ENCODE results near the gene HECW1.

Gene HECW1

DNA sequence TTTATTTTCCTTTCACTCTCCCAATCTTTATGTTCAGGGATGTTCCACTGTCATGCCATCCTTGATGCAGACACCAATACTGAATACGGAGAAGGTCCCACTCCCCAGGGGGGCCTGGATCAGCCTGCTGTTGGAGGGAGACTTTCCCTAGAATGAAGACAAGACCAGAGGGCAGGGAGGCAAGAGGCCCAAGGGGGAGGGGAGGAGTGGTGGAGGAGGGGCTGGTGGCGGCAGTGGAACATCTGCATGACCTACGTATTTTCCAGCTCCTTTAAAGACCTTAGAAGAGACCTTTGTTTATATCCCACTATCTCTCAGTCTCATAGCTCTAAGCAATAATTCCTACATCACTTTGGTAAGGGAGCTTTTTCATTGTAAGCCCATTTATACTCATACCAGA lies 183.0 kb downstream of the HECW1 start:
- no peak for DNase-seq (ENCODE audit: low spot score)
- TF ChIP-seq, protein P1, sequence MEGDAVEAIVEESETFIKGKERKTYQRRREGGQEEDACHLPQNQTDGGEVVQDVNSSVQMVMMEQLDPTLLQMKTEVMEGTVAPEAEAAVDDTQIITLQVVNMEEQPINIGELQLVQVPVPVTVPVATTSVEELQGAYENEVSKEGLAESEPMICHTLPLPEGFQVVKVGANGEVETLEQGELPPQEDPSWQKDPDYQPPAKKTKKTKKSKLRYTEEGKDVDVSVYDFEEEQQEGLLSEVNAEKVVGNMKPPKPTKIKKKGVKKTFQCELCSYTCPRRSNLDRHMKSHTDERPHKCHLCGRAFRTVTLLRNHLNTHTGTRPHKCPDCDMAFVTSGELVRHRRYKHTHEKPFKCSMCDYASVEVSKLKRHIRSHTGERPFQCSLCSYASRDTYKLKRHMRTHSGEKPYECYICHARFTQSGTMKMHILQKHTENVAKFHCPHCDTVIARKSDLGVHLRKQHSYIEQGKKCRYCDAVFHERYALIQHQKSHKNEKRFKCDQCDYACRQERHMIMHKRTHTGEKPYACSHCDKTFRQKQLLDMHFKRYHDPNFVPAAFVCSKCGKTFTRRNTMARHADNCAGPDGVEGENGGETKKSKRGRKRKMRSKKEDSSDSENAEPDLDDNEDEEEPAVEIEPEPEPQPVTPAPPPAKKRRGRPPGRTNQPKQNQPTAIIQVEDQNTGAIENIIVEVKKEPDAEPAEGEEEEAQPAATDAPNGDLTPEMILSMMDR (IDR thresholded peaks at IDR 0.05; ENCODE audit: extremely low read depth, missing control alignments): no peak

DNA sequence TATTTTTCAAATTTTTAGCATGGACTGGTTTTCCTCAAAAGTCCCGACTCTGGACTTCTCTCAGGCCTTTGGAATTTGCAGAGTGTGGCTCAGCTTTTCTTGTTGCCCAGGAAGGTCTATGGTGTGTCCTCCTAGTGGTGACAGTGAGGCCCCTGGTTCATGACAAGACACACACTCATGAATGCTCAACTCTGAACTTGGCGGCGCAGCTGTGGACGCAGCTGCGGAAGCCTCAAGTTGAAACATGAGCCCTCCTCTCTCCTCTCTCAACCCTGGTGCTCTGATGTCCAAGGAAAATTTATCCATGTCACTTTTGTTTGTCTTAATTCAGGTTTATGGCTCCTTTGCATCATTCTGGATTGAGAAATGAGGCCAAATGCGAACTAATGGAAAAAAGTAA lies 183.9 kb downstream of the HECW1 start:
- DNase-seq (ENCODE audit: low spot score): no peak
- TF ChIP-seq, protein P1 (IDR thresholded peaks at IDR 0.05; ENCODE audit: extremely low read depth, missing control alignments): no peak

DNA sequence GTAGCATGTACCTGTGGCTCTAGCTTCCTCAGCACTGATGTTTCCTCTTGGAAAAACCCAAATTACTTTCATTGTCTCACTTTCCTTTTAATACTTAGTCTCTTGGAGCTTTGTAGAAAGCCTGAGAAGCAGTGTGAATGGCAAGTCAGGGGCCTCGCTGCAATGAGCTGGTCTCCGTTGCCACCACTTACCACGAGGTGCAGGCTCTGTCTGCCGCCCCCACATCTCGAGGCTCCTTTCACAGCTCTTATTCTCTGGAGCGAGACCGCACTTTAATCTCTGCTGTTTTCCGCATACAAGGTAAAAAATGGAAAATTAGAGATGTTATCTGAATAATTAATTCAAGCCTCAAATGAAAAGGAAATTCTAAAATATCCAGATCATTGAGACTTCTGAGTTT lies 186.2 kb downstream of the HECW1 start:
- no peak for DNase-seq (ENCODE audit: low spot score)
- TF ChIP-seq, protein P1 (IDR thresholded peaks at IDR 0.05; ENCODE audit: extremely low read depth, missing control alignments): no peak

DNA sequence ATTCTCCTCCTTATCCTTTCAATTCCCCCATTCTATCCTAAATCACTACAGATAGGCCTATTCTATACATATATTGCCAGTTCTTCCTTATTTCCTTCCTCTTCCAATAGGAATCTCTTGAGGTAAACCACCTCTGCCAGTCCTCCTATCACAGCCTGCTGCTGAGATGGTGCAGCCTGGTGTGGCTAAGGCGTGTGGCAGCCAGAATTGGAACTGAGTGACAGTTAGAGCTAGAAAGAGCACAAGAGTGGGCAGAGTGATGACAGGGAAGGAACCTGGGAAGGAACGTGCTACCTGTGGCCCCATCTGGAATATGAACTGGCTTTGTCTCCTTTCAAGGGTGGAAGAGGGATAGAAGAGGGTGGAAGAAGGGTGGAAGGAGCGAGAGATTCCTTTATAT lies 187.7 kb downstream of the HECW1 start:
- no peak for DNase-seq (ENCODE audit: low spot score)
- TF ChIP-seq, protein P1 (IDR thresholded peaks at IDR 0.05; ENCODE audit: extremely low read depth, missing control alignments): no peak

DNA sequence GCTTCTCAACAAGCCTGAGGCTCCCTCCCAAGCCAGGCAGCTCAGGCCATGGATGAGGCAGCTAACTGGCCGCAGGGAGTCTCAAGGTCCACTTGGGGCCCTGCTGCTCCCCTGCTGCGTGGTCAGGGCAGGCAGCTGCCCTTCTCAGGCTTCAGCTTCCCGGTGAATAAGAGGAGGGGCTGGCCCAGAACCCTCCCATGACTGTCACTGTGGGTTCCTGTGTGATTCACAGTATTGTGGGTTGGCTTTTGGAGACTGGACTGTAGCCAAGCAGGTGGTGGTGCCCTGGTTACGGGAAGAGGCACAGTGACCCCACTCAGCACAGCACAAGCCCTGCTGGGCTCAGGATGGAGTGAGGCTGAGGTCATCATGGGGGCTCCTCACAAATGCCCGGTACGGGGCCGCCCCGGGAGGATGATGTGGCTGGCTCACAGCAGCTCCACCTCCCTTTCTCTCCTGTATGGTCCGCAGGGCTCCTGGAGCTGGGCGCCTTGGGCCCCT lies 189.8 kb downstream of the HECW1 start:
- TF ChIP-seq, protein P1 (IDR thresholded peaks at IDR 0.05; ENCODE audit: extremely low read depth, missing control alignments): no peak
- DNase-seq (ENCODE audit: low spot score): no peak

DNA sequence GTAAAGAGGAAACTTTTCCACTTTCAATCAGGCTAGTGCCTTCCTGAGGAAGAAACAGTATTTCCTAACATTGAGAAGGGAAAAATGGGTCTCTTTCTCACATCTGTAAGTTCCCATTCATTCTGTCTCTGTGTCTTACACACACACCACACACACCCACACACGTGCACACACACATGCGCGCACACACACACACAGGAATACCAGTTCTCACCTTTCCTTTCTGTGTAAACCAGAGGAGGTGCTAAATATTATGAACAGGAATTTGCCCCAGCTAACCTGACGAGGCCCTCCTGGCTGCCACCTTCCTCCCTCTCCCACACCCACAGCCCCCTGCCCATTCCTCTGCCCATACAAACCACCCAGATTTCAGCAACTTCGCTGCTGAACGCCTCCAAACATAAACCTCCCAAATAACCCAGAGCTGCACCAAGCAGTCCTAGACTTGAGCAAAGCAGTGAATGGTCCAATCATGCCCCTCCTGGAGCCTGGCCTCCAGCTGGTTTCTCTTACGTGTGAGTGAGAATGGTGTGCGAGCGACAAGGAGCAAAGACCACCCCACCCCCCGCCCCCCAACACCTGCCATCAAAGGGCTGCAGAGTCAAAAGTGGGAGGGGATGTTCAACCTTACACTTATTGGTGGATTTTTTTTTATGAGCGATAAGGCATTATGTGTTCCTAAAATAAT lies 190.5 kb downstream of the HECW1 start:
- TF ChIP-seq, protein P1 (IDR thresholded peaks at IDR 0.05; ENCODE audit: extremely low read depth, missing control alignments): no peak
- DNase-seq (ENCODE audit: low spot score): no peak

DNA sequence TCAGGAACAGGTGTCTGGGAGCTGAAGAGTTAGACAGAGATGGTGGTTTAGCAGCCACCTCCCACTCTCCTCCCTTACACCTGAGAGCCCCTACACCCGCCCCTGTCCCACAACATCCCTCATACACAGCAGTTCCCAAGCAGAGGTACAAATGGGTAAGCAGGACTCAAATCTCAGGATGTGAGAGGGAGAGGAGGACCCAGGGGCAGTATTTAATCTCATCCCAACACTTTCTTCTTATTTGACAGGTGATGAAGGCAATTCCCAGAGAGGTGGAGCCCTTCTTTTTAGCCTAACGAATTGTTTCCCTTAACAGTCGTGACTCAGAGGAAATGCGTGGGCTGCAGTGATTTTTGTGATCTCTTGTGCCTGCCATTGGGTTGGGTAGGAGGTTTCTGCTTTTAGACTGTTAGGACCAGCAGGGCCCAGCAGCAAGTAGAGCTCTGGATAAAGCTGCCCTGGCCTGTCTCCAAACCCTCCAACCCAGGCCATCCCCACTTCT lies 191.3 kb downstream of the HECW1 start:
- TF ChIP-seq, protein P1 (IDR thresholded peaks at IDR 0.05; ENCODE audit: extremely low read depth, missing control alignments): no peak
- DNase-seq (ENCODE audit: low spot score): no peak

Data from GM20000 (cell line).